ENCODE measurements around the gene PRRT2. TPM values are rescaled to one million over a fixed set of nuclear protein-coding genes. Genes with fewer than 3 reads are reported as not detected.
A peak's percentile ranks its signal among the peaks of the same experiment; 100 is the strongest.

Gene PRRT2
- total and polyA plus RNA-seq, 2 experiments from 2014 or later: 13.3 to 16.6 TPM

GRCh38 chr16:29857133-29857760, 45.3 kb downstream of the PRRT2 start:
- TF ChIP-seq POLR2AphosphoS5 (IDR thresholded peaks at IDR 0.05; ENCODE audit: low read depth) (no peak), CREB1 (CRISPR knock-in tag; IDR thresholded peaks at IDR 0.05; ENCODE audit: low read depth) (no peak), CTCF (conservative IDR thresholded peaks at IDR 0.05; ENCODE audit: low read depth in 2 of 2) (no peak), ZNF462 (CRISPR knock-in tag; IDR thresholded peaks at IDR 0.05) (no peak), ZNF331 (CRISPR knock-in tag; IDR thresholded peaks at IDR 0.05; ENCODE audit: low read depth) (no peak), STAT1 (IDR thresholded peaks at IDR 0.05; ENCODE audit: unreplicated experiment) (no peak), ETS1 (IDR thresholded peaks at IDR 0.05) (no peak), EZH2 (IDR thresholded peaks at IDR 0.05; ENCODE audit: low read depth, unreplicated experiment) (no peak), EZH2phosphoT487 (IDR thresholded peaks at IDR 0.05; ENCODE audit: unreplicated experiment) (no peak), JUNB (IDR thresholded peaks at IDR 0.05; ENCODE audit: unreplicated experiment) (no peak), NANOG (IDR thresholded peaks at IDR 0.05; ENCODE audit: borderline replicate concordance) (no peak), ZNF114 (CRISPR knock-in tag; IDR thresholded peaks at IDR 0.05) (no peak), REST (IDR thresholded peaks at IDR 0.05; ENCODE audit: unreplicated experiment) (no peak)
- H3K27ac ChIP-seq (ENCODE audit: low read depth): peak overlapping the region; percentile 39; the same call in 1 of the 2 replicates
- peaks cover 4% of the 10 kb centered on the region; the same call in 1 of the 2 replicates for H3K36me3 ChIP-seq (ENCODE audit: insufficient read depth)
- Mint-ChIP-seq H3K4me3 (no peak overlapping the region), H3K9me3 (no peaks in the 10 kb centered on the region), H3K36me3 (ENCODE audit: low read depth) (peaks cover 25% of the 10 kb centered on the region), H3K27ac (0 out of 2 replicates have a peak overlapping the region, but pooled peaks have one; percentile 53), H3K27me3 (ENCODE audit: insufficient read depth, low read depth, poor library complexity) (peaks cover 21% of the 10 kb centered on the region), H3K4me1 (peaks cover 13% of the 10 kb centered on the region)
- no peaks in the 10 kb centered on the region for H3F3A ChIP-seq (replicated peaks; ENCODE audit: low read depth)
- H3K27me3 ChIP-seq (ENCODE audit: insufficient read depth): no peaks in the 10 kb centered on the region
- no peak overlapping the region for H3K4me2 ChIP-seq
- peaks cover 5% of the 10 kb centered on the region for H3K4me1 ChIP-seq (ENCODE audit: insufficient read depth)
- peaks cover 11% of the 10 kb centered on the region for H3K79me2 ChIP-seq (replicated peaks; ENCODE audit: insufficient read depth)
- no peaks in the 10 kb centered on the region for H3K9me2 ChIP-seq (ENCODE audit: insufficient read depth)
- no peak for DNase-seq (ENCODE audit: low spot score)
- no peak overlapping the region for H3K4me3 ChIP-seq
- no peak overlapping the region for H2AFZ ChIP-seq
- ATAC-seq: no peak
- H4K20me1 ChIP-seq (replicated peaks; ENCODE audit: insufficient read depth): no peaks in the 10 kb centered on the region; the same call in 1 of the 2 replicates

Data from GM23338 (cell line).